T-helper 2 cell treated with Interferon-gamma antibody and Interleukin-4, amounts not matched to agents 5 μg/mL and 100 μg/mL, for 36 hours (primary cell): ENCODE data around the gene LGALS1.
"Not testable (repeated sequence)": the region's sequence is repeated elsewhere in the genome, so short reads cannot be mapped to it uniquely, and the experiment has no call there.

Experiments
- DNase-seq: peaks from one replicate; pipeline ENCODE4 v3.0.0; 2021; ENCODE audit warnings: low spot score
- H3K27ac Mint-ChIP-seq: one replicate; pipeline ENCODE4 v1.8.0; 2021; ENCODE audit warnings: mild to moderate bottlenecking, mixed read lengths
- H3K27me3 Mint-ChIP-seq: one replicate; pipeline ENCODE4 v1.8.0; 2021; ENCODE audit warnings: low read depth, mixed read lengths
- H3K36me3 Mint-ChIP-seq: one replicate; pipeline ENCODE4 v1.8.0; 2021; ENCODE audit warnings: low read depth, mixed read lengths
- H3K4me1 Mint-ChIP-seq: one replicate; pipeline ENCODE4 v1.8.0; 2021; ENCODE audit warnings: low read depth, mixed read lengths
- H3K4me3 Mint-ChIP-seq: one replicate; pipeline ENCODE4 v1.8.0; 2022; ENCODE audit warnings: mild to moderate bottlenecking, moderate library complexity, mixed read lengths
- H3K9me3 Mint-ChIP-seq: one replicate; pipeline ENCODE4 v1.8.0; 2021; ENCODE audit warnings: mixed read lengths

Gene LGALS1

DNA sequence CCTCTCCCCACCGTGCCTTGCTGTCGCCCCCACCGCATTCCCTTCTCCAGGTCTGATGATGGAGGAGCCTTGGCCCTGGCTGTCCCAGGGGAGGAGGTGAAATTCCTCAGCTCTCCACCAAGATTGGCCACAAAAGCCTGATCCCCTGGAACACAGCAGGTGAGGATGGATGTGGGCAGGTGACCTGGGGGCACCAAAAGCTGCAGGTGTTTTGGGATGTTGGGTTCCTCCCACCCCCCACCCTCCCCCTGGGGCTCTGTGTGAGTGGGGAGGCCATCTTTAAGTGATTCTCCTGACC is 22.1 kb downstream of the LGALS1 start:
- H3K4me1 Mint-ChIP-seq = peaks cover 13% of the 10 kb centered on the region
- no peak overlapping the region for H3K27ac Mint-ChIP-seq
- no peaks in the 10 kb centered on the region for H3K9me3 Mint-ChIP-seq
- H3K4me3 Mint-ChIP-seq = no peak overlapping the region
- peaks cover 16% of the 10 kb centered on the region for H3K36me3 Mint-ChIP-seq
- no peaks in the 10 kb centered on the region for H3K27me3 Mint-ChIP-seq
- no peak for DNase-seq

DNA sequence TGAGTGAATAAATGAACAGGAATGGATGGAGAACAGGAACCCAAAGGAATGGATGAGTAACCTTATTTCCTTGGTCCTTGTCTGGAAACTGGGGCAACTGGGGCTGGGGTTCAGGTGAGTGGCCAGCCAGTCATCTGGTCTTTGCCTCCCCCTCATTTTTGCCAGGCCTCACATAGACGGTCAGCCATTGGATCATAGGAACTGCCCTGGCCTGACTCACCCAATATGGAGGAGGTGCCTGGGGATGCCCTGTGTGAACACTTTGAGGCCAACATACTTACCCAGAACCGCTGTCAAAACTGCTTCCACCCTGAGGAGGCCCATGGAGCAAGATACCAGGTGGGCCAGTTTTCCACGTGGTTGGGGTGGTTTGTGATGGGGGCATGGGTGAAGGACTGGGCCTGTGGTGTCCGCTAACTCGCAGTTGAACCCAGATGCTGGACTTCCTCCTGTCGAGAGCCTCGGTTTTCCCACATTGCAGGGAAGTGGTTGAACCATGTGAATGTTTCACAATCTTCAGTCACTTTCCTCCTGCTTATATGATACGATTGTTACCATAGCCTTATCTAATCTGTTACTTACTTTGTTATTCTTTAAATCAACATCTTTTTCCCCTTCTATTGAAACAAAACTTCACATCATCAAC is 25.8 kb downstream of the LGALS1 start:
- no peak overlapping the region for H3K27ac Mint-ChIP-seq
- H3K4me1 Mint-ChIP-seq = peaks cover 7% of the 10 kb centered on the region
- no peaks in the 10 kb centered on the region for H3K9me3 Mint-ChIP-seq
- H3K4me3 Mint-ChIP-seq = no peak overlapping the region
- H3K36me3 Mint-ChIP-seq = no peaks in the 10 kb centered on the region
- DNase-seq = no peak
- H3K27me3 Mint-ChIP-seq = no peaks in the 10 kb centered on the region

DNA sequence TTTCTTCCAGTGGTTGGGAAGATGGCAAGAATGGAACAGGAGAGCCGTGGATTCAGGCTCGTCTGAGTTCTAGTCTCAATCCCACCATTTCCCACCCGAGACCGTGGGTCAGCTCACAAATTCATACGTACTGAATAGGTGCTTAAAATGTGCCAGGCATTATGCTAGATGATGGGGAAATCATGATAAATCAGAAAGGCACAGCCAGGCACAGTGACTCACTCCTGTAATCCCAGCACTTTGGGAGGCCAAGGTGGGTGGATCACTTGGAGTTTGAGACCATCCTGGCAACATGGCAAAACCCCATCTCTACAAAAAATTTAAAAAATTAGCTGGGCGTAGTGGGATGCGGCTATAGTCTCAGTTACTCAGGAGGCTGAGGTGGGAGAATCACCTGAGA is 28.5 kb downstream of the LGALS1 start:
- Mint-ChIP-seq H3K36me3 (no peaks in the 10 kb centered on the region), H3K9me3 (no peaks in the 10 kb centered on the region), H3K27ac (no peak overlapping the region), H3K4me3 (no peak overlapping the region), H3K27me3 (no peaks in the 10 kb centered on the region), H3K4me1 (no peaks in the 10 kb centered on the region)
- no peak for DNase-seq

DNA sequence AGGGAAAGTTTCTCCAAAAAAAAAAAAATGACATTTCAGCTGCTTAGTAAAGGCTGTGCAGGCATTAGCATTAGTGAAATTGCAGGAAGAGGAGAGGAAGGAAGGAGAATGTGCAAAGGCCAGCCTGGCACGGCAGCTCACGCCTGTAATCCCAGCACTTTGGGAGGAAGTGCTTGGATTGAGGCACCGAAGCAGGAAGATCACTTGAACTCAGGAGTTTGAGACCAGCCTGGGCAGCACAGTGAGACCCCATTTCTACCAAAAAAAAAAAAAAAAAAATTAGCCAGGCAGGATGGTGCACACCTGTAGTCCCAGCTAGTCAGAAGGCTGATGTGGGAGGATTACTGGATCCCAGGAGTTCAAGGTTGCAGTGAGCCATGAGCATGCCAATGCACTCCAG is 29.2 kb downstream of the LGALS1 start:
- H3K4me1 Mint-ChIP-seq = no peaks in the 10 kb centered on the region
- H3K27ac Mint-ChIP-seq = no peak overlapping the region
- H3K36me3 Mint-ChIP-seq = no peaks in the 10 kb centered on the region
- DNase-seq = no peak
- no peaks in the 10 kb centered on the region for H3K27me3 Mint-ChIP-seq
- H3K9me3 Mint-ChIP-seq = no peaks in the 10 kb centered on the region
- H3K4me3 Mint-ChIP-seq = no peak overlapping the region

DNA sequence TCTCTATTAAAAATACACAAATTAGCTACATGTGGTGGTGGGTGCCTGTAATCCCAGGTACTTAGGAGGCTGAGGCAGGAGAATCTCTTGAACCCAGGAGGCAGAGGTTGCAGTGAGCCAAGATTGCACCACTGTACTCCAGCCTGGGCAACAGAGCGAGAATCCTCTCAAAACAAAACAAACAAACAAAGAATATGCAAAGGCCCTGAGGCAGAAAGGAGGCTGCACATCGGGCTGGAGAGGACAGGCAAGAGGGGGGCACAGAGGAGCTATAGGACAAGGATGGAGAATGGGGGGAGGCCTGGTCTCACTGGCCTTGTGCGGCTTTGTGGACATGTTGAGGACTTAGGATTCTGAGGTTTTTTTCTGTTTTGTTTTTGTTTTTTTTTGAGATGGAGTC is 29.8 kb downstream of the LGALS1 start:
- Mint-ChIP-seq H3K9me3 (no peaks in the 10 kb centered on the region), H3K27me3 (no peaks in the 10 kb centered on the region), H3K27ac (no peak overlapping the region), H3K4me1 (no peaks in the 10 kb centered on the region), H3K36me3 (no peaks in the 10 kb centered on the region), H3K4me3 (no peak overlapping the region)
- DNase-seq = no peak

DNA sequence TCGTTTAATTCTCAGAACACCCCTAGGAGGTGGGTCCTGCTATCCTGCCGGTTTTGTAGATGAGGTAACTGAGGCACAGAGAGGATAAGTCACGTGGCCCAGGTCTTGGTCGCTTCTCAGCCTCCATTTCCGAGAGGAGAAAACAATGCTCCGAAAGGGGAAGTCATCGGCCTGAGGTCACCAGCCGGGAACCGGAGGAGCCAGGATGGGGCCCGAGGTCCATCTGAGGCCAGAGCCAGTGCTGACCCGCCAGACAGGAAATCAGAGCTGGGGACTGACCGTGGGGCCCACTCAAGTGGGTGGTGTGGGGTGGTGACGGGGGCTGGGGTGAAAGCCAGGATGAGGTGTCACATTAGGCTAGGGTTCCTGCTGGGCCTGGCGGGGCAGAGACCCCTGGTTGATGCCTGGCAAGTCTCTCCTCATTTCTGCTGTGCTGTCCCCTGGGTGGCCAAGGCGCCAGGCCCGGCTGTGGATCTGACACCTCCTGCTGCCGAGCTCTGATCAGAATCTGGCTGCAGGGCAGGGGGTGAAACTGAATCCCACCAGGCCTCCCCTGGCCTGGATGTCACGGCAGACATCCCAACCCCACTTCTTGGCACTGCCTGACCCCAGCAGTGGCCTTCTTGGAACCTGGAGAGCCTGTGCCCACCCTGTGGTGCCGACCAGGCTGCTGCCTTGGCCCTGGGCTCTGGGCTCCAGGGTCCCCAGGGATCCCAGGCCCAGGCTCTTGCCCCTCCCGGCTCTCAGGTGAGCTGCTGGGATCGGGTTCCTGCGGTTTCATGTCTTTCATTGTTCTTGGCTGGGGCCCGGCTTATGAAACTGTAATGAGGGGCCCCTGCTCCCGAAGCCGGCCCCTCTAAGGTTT is 33.4 kb downstream of the LGALS1 start:
- no peak for DNase-seq
- Mint-ChIP-seq H3K4me1 (no peaks in the 10 kb centered on the region), H3K27me3 (no peaks in the 10 kb centered on the region), H3K4me3 (no peak overlapping the region), H3K27ac (no peak overlapping the region), H3K9me3 (no peaks in the 10 kb centered on the region), H3K36me3 (no peaks in the 10 kb centered on the region)

DNA sequence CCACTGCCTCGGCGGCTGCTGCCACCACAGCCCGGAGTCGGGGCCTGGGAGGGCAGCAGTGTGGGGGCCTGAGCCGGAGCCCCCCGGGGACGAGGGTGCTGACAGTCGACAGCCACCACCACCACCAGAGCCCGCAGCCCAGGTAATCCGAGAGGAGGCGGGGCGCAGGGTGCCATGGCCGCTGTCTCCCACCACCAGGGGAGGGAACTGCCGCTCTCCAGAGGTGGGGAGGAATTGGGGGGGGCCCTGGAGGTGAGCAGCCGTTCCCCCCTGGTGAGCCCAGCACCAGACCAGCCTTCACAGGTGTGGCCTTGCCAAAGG is 34.0 kb downstream of the LGALS1 start:
- no peak for DNase-seq
- Mint-ChIP-seq H3K36me3 (no peaks in the 10 kb centered on the region), H3K4me1 (no peaks in the 10 kb centered on the region), H3K27me3 (no peaks in the 10 kb centered on the region), H3K27ac (no peak overlapping the region), H3K4me3 (no peak overlapping the region), H3K9me3 (no peaks in the 10 kb centered on the region)

DNA sequence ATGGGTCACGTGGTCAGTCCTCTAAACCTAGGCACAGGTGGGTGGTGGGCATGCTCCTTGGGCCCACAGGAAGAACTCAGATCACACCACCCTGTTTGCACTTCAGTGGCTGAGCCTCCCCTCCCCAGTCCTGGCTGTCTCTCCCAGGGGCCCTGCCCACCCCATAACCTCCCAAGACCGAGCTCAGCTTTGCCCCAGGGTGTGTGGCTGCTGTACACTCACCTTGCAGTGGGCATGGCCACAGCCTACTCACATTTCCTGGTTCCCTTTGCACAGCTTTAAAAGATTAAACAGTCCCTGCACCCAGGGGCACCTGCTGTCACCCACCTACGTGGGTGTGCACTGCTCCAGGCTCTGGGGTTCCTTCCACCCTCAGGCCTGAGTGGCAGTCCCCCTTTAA is 35.2 kb downstream of the LGALS1 start:
- no peaks in the 10 kb centered on the region for H3K36me3 Mint-ChIP-seq
- H3K27me3 Mint-ChIP-seq = no peaks in the 10 kb centered on the region
- H3K4me3 Mint-ChIP-seq = no peak overlapping the region
- no peaks in the 10 kb centered on the region for H3K9me3 Mint-ChIP-seq
- DNase-seq = no peak
- H3K4me1 Mint-ChIP-seq = no peaks in the 10 kb centered on the region
- no peak overlapping the region for H3K27ac Mint-ChIP-seq

DNA sequence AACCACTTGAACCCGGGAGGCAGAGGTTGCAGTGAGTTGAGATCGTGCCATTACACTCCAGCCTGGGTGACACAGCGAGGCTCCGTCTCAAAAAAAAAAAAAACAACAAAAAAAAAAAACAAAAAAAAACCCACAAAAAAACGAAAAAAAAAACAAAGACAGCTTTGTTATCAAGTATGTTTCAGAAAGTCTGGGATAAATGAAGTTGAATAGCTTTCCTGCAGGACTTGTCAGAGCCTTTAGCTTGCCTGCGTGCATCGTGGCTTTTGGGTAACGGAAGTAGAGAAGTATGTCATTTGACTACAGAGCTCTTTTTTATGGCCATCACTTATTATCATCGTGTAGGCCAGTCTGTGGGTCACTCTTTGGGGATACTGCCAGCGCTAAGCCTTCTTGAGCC is 36.1 kb downstream of the LGALS1 start:
- DNase-seq = no peak
- Mint-ChIP-seq H3K4me3 (no peak overlapping the region), H3K4me1 (no peaks in the 10 kb centered on the region), H3K27me3 (no peaks in the 10 kb centered on the region), H3K9me3 (no peaks in the 10 kb centered on the region), H3K27ac (no peak overlapping the region), H3K36me3 (no peaks in the 10 kb centered on the region)

DNA sequence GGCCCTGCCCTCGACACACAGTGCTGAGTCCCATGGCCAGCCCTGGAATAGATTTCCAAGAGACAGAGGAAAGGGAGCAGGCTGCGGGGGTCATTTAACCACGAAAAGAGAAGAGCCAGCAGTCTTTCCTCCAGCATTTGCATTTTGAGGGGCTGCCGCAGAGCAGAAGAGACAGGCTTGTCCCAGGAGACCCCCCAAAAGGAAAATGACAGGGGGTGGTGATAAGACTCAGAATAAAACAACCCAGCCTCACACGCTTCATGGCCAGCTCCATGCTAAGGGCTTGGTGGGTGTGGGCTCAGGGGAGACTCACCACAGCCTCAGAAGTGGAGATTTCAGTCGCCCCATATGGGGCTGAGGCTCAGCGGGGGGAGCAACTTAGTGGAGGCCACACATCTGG is 38.3 kb downstream of the LGALS1 start:
- Mint-ChIP-seq H3K9me3 (no peaks in the 10 kb centered on the region), H3K4me1 (no peaks in the 10 kb centered on the region), H3K27me3 (no peaks in the 10 kb centered on the region), H3K4me3 (no peak overlapping the region), H3K27ac (no peak overlapping the region), H3K36me3 (no peaks in the 10 kb centered on the region)
- no peak for DNase-seq

DNA sequence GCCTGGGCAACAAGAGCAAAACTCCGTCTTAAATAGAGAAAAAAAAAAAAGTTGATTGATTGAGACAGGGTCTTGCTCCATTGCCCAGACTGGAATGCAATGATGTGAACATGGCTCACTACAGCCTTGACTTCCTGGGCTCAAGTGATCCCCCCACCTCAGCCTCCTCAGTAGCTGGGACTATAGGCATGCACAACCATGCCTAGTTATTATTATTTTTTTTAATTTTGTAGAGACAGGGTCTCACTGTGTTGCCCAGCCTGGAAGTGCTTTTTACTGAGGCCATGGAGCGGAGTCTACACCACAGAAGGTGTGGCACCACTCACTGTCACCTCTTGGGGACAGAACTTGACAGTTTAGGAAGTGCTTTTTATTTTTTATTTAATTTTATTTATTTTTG is 39.2 kb downstream of the LGALS1 start:
- no peak for DNase-seq
- no peak overlapping the region for H3K4me3 Mint-ChIP-seq
- no peaks in the 10 kb centered on the region for H3K36me3 Mint-ChIP-seq
- H3K9me3 Mint-ChIP-seq = no peaks in the 10 kb centered on the region
- H3K4me1 Mint-ChIP-seq = no peaks in the 10 kb centered on the region
- no peaks in the 10 kb centered on the region for H3K27me3 Mint-ChIP-seq
- H3K27ac Mint-ChIP-seq = no peak overlapping the region

DNA sequence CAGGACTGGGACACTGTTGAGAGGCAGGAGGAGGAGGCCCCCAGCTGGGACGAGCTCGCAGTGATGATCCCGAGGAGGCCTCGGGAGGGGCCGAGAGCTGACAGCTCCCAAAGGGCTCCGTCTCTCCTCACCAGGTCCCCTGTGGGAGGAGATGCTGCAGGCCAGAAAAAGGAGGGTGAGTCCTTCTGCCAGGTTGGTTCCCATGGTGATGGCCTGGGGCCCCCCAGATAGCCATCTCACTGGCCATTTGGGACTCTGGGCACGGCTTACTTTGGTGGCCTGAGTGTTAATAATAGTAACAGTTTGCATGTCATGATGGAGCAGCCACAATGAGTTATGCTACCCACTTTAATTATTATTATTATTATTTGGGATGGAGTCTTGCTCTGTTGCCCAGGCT is 40.3 kb downstream of the LGALS1 start:
- Mint-ChIP-seq H3K36me3 (no peaks in the 10 kb centered on the region), H3K4me1 (no peaks in the 10 kb centered on the region), H3K27me3 (no peaks in the 10 kb centered on the region), H3K4me3 (no peak overlapping the region), H3K9me3 (no peaks in the 10 kb centered on the region), H3K27ac (no peak overlapping the region)
- DNase-seq = no peak

DNA sequence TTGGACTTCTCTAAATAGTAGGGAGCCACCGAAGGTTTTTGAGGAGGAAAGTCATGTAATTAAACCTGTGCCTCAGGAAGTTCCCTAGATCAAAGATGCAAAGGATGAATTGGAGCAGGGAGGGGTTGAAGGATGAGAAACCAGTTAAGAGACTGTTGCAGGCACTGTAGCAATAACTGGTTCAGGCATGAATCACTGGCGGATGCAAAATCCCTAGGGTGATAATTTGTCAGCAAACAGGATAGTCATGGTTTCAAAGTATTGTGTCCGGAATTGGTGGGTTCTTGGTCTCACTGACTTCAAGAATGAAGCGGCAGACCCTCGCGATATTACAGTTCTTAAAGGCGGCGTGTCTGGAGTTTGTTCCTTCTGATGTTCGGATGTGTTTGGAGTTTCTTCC is 41.3 kb downstream of the LGALS1 start:
- Mint-ChIP-seq H3K27ac (no peak overlapping the region), H3K27me3 (no peaks in the 10 kb centered on the region), H3K9me3 (no peaks in the 10 kb centered on the region), H3K4me1 (no peaks in the 10 kb centered on the region), H3K36me3 (no peaks in the 10 kb centered on the region), H3K4me3 (no peak overlapping the region)
- no peak for DNase-seq

DNA sequence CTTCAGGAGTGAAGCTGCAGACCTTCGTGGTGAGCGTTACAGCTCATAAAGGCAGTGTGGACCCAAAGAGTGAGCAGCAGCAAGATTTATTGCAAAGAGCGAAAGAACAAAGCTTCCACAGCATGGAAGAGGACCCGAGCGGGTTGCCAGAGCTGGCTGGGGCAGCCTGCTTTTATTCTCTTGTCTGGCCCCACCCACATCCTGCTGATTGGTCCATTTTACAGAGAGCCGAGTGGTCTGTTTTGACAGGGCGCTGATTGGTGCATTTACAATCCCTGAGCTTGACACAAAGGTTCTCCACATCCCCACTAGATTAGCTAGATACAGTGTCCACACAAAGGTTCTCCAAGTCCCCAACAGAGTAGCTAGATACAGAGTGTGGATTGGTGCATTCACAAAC is 41.8 kb downstream of the LGALS1 start:
- not testable (repeated sequence) for H3K36me3 Mint-ChIP-seq, H3K4me3 Mint-ChIP-seq, H3K9me3 Mint-ChIP-seq, DNase-seq, H3K27ac Mint-ChIP-seq, H3K27me3 Mint-ChIP-seq, H3K4me1 Mint-ChIP-seq

DNA sequence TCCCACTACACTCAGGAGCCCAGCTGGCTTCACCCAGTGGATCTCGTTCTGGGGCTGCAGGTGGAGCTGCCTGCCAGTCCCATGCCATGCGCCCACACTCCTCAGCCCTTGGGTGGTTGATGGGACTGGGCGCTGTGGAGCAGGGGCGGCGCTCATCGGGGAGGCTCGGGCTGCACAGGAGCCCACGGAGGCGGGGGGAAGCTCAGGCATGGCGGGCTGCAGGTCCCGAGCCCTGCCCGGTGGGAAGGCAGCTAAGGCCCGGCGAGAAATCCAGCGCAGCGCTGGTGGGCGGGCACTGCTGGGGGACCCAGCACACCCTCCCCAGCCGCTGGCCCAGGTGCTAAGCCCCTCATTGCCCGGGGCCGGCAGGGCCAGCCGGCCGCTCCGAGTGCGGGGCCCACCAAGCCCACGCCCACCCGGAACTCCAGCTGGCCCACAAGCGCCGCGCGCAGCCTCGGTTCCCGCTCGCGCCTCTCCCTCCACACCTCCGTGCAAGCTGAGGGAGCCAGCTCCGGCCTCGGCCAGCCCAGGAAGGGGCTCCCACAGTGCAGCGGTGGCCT is 42.4 kb downstream of the LGALS1 start:
- not testable (repeated sequence) for H3K4me3 Mint-ChIP-seq, H3K36me3 Mint-ChIP-seq, H3K27ac Mint-ChIP-seq, H3K4me1 Mint-ChIP-seq, H3K27me3 Mint-ChIP-seq, H3K9me3 Mint-ChIP-seq, DNase-seq
